Measurements from ENCODE around the gene SVOP.
"Not testable (repeated sequence)": the region's sequence is repeated elsewhere in the genome, so short reads cannot be mapped to it uniquely, and the experiment has no call there.

Gene SVOP

GRCh38 chr12:109020796-109021380, at the start of gene SVOP:
Gene SVOP (minus strand): TSS chr12:109021068. CDS start chr12:109020868, 200 bp downstream.
- peaks cover 3% of the 10 kb centered on the region for H3K4me1 Mint-ChIP-seq
- peak within 1 kb of the TSS; percentile 19 for H3K4me3 Mint-ChIP-seq
- H3K27ac Mint-ChIP-seq: no peak within 1 kb of the TSS
- H3K36me3 Mint-ChIP-seq: no peaks in the 10 kb centered on the region
- peaks cover 24% of the 10 kb centered on the region for H3K27me3 Mint-ChIP-seq
- no peaks in the 10 kb centered on the region for H3K9me3 Mint-ChIP-seq

- no peaks in the 10 kb centered on the region for H3K9me3 Mint-ChIP-seq
These were observed 48.7 kb upstream of the SVOP start for GRCh38 chr12:109069307-109070271.

GRCh38 chr12:109065853-109066193, 45.0 kb upstream of the SVOP start:
- Mint-ChIP-seq H3K9me3 (no peaks in the 10 kb centered on the region), H3K27me3 (no peaks in the 10 kb centered on the region), H3K27ac (no peak overlapping the region), H3K4me3 (no peak overlapping the region), H3K36me3 (peaks cover 16% of the 10 kb centered on the region), H3K4me1 (no peaks in the 10 kb centered on the region)

More at GRCh38 chr12:109069307-109070271, 48.7 kb upstream of the SVOP start:
- H3K27ac Mint-ChIP-seq: no peak overlapping the region
- no peak overlapping the region for H3K4me3 Mint-ChIP-seq
- H3K4me1 Mint-ChIP-seq: no peaks in the 10 kb centered on the region
- no peaks in the 10 kb centered on the region for H3K27me3 Mint-ChIP-seq
- peaks cover 18% of the 10 kb centered on the region for H3K36me3 Mint-ChIP-seq

- no peak overlapping the region for H3K4me3 Mint-ChIP-seq
- H3K9me3 Mint-ChIP-seq: no peaks in the 10 kb centered on the region
- peaks cover 15% of the 10 kb centered on the region for H3K36me3 Mint-ChIP-seq
- no peaks in the 10 kb centered on the region for H3K27me3 Mint-ChIP-seq
- no peaks in the 10 kb centered on the region for H3K4me1 Mint-ChIP-seq
- H3K27ac Mint-ChIP-seq: no peak overlapping the region
These were observed 44.4 kb upstream of the SVOP start for GRCh38 chr12:109065154-109065852.

GRCh38 chr12:109064143-109064542, 43.3 kb upstream of the SVOP start:
- peaks cover 13% of the 10 kb centered on the region for H3K36me3 Mint-ChIP-seq
- H3K4me1 Mint-ChIP-seq: no peaks in the 10 kb centered on the region
- no peak overlapping the region for H3K4me3 Mint-ChIP-seq
- H3K27ac Mint-ChIP-seq: no peak overlapping the region
- no peaks in the 10 kb centered on the region for H3K9me3 Mint-ChIP-seq
- H3K27me3 Mint-ChIP-seq: no peaks in the 10 kb centered on the region

- no peaks in the 10 kb centered on the region for H3K27me3 Mint-ChIP-seq
- no peak overlapping the region for H3K4me3 Mint-ChIP-seq
- H3K36me3 Mint-ChIP-seq: peaks cover 10% of the 10 kb centered on the region
- H3K4me1 Mint-ChIP-seq: peaks cover 8% of the 10 kb centered on the region
- H3K27ac Mint-ChIP-seq: no peak overlapping the region
- no peaks in the 10 kb centered on the region for H3K9me3 Mint-ChIP-seq
These were observed 37.9 kb upstream of the SVOP start for GRCh38 chr12:109058773-109059172.

- Mint-ChIP-seq H3K9me3 (no peaks in the 10 kb centered on the region), H3K27ac (no peak overlapping the region), H3K36me3 (peaks cover 7% of the 10 kb centered on the region)
These were observed 36.5 kb upstream of the SVOP start for GRCh38 chr12:109057376-109057775.

GRCh38 chr12:109056891-109057290, 36.0 kb upstream of the SVOP start:
- Mint-ChIP-seq H3K36me3 (peaks cover 9% of the 10 kb centered on the region), H3K27ac (no peak overlapping the region), H3K4me3 (no peak overlapping the region), H3K27me3 (no peaks in the 10 kb centered on the region), H3K4me1 (peaks cover 18% of the 10 kb centered on the region), H3K9me3 (no peaks in the 10 kb centered on the region)

More at GRCh38 chr12:109057376-109057775, 36.5 kb upstream of the SVOP start:
- H3K4me1 Mint-ChIP-seq: peaks cover 13% of the 10 kb centered on the region
- no peak overlapping the region for H3K4me3 Mint-ChIP-seq
- no peaks in the 10 kb centered on the region for H3K27me3 Mint-ChIP-seq

GRCh38 chr12:109054520-109054919, 33.7 kb upstream of the SVOP start:
- peaks cover 7% of the 10 kb centered on the region for H3K36me3 Mint-ChIP-seq
- no peaks in the 10 kb centered on the region for H3K9me3 Mint-ChIP-seq
- peak overlapping the region; percentile 98 for H3K27ac Mint-ChIP-seq
- H3K27me3 Mint-ChIP-seq: no peaks in the 10 kb centered on the region
- H3K4me1 Mint-ChIP-seq: peaks cover 20% of the 10 kb centered on the region
- no peak overlapping the region for H3K4me3 Mint-ChIP-seq

- H3K9me3 Mint-ChIP-seq, H3K27me3 Mint-ChIP-seq, H3K36me3 Mint-ChIP-seq: not testable (repeated sequence)
- Mint-ChIP-seq H3K27ac (peak overlapping the region; percentile 98), H3K4me3 (peak overlapping the region; percentile 95), H3K4me1 (peaks cover 20% of the 10 kb centered on the region)
These were observed 33.3 kb upstream of the SVOP start for GRCh38 chr12:109054124-109054513.

- Mint-ChIP-seq H3K27me3 (no peaks in the 10 kb centered on the region), H3K4me1 (peaks cover 20% of the 10 kb centered on the region), H3K4me3 (peak overlapping the region; percentile 95), H3K27ac (peak overlapping the region; percentile 98), H3K9me3 (no peaks in the 10 kb centered on the region), H3K36me3 (peaks cover 7% of the 10 kb centered on the region)
These were observed 32.7 kb upstream of the SVOP start for GRCh38 chr12:109053382-109054123.

GRCh38 chr12:109052414-109053323, 31.8 kb upstream of the SVOP start, which contains the start of gene USP30:
Gene USP30 (plus strand): TSS chr12:109052576. CDS start chr12:109052679, 103 bp downstream.
- H3K4me3 Mint-ChIP-seq: peak within 1 kb of the TSS; percentile 95
- peaks cover 20% of the 10 kb centered on the region for H3K4me1 Mint-ChIP-seq

GRCh38 chr12:109052097-109052413, 31.2 kb upstream of the SVOP start:
- peak overlapping the region; percentile 87 for H3K27ac Mint-ChIP-seq
- no peaks in the 10 kb centered on the region for H3K27me3 Mint-ChIP-seq
- peaks cover 6% of the 10 kb centered on the region for H3K36me3 Mint-ChIP-seq
- H3K9me3 Mint-ChIP-seq: no peaks in the 10 kb centered on the region
- peaks cover 20% of the 10 kb centered on the region for H3K4me1 Mint-ChIP-seq
- H3K4me3 Mint-ChIP-seq: peak overlapping the region; percentile 95

More at GRCh38 chr12:109052414-109053323, 31.8 kb upstream of the SVOP start, which contains the start of gene USP30:
- Mint-ChIP-seq H3K9me3 (no peaks in the 10 kb centered on the region), H3K27me3 (no peaks in the 10 kb centered on the region), H3K36me3 (peaks cover 6% of the 10 kb centered on the region), H3K27ac (peak within 1 kb of the TSS; percentile 98)

- not testable (repeated sequence) for H3K27ac Mint-ChIP-seq, H3K9me3 Mint-ChIP-seq, H3K4me3 Mint-ChIP-seq, H3K36me3 Mint-ChIP-seq, H3K27me3 Mint-ChIP-seq
- H3K4me1 Mint-ChIP-seq: peaks cover 17% of the 10 kb centered on the region
These were observed 28.9 kb upstream of the SVOP start for GRCh38 chr12:109049794-109050193.

Data from activated naive CD4-positive, alpha-beta T cell treated with anti-CD3 and anti-CD28 coated beads, Interleukin-2, amount 50 U/mL, for 24 hours (primary cell).